NCI-H1417 treated with DMSO at 0.1 percent for 48 hours (cell line): Measurements from ENCODE around the gene TNKS1BP1.
A peak's percentile ranks its signal among the peaks of the same experiment; 100 is the strongest.
"Not testable (repeated sequence)": the region's sequence is repeated elsewhere in the genome, so short reads cannot be mapped to it uniquely, and the experiment has no call there.

ENCODE experiments used
- DNase-seq: peaks from one replicate; lab custom pipeline; 2025; lab: John Stamatoyannopoulos, UW

TNKS1BP1 gene

GRCh38 chr11:57283231-57283990, 41.3 kb downstream of the TNKS1BP1 start:
- DNase-seq: no peak

GRCh38 chr11:57281546-57281945, 43.2 kb downstream of the TNKS1BP1 start:
- DNase-seq: not testable (repeated sequence)

- no peak for DNase-seq
These were observed 45.6 kb downstream of the TNKS1BP1 start for GRCh38 chr11:57279116-57279515.

GRCh38 chr11:57278721-57279095, 46.0 kb downstream of the TNKS1BP1 start:
- no peak for DNase-seq

GRCh38 chr11:57277845-57278720, 46.7 kb downstream of the TNKS1BP1 start:
- DNase-seq: peak; percentile 14

- DNase-seq: no peak
These were observed 47.6 kb downstream of the TNKS1BP1 start for GRCh38 chr11:57276971-57277675.

- DNase-seq: no peak
These were observed 48.4 kb downstream of the TNKS1BP1 start for GRCh38 chr11:57276169-57276970.

GRCh38 chr11:57275582-57275981, 49.2 kb downstream of the TNKS1BP1 start:
- no peak for DNase-seq

- DNase-seq: no peak
These were observed 49.8 kb downstream of the TNKS1BP1 start for GRCh38 chr11:57274904-57275498.

GRCh38 chr11:57273448-57274058, 51.2 kb downstream of the TNKS1BP1 start:
- DNase-seq: no peak

GRCh38 chr11:57269571-57270021, 55.2 kb downstream of the TNKS1BP1 start:
- DNase-seq: no peak

- no peak for DNase-seq
These were observed 58.6 kb downstream of the TNKS1BP1 start for GRCh38 chr11:57266157-57266556.

- DNase-seq: no peak
These were observed 61.4 kb downstream of the TNKS1BP1 start for GRCh38 chr11:57263351-57263750.

GRCh38 chr11:57262157-57262556, 62.6 kb downstream of the TNKS1BP1 start:
- no peak for DNase-seq

GRCh38 chr11:57260937-57261783, 63.6 kb downstream of the TNKS1BP1 start:
- DNase-seq: no peak

- no peak for DNase-seq
These were observed 68.6 kb downstream of the TNKS1BP1 start for GRCh38 chr11:57256119-57256518.

GRCh38 chr11:57255618-57256017, 69.1 kb downstream of the TNKS1BP1 start:
- no peak for DNase-seq

GRCh38 chr11:57254631-57255030, 70.1 kb downstream of the TNKS1BP1 start:
- no peak for DNase-seq

GRCh38 chr11:57251491-57252104, 73.2 kb downstream of the TNKS1BP1 start:
- DNase-seq: no peak
